Suprapubic skin (tissue), 4 donors: ENCODE measurements around the gene KLHL10. TPM values are rescaled to one million over a fixed set of nuclear protein-coding genes. Genes with fewer than 3 reads are reported as not detected.
"Not testable (repeated sequence)": the region's sequence is repeated elsewhere in the genome, so short reads cannot be mapped to it uniquely, and the experiment has no call there.

Experiments
- DNase-seq, 2 donors: peaks; one replicate each; pipeline ENCODE4 v3.0.0-alpha.2; 2019; ENCODE audit warnings: low spot score in 2 of 2
- H3K27ac ChIP-seq: fragments of 200-600 bp; sonication (generic); one replicate; pipeline ENCODE4 v1.5.1; 2019
- H3K27me3 ChIP-seq: fragments of 200-600 bp; sonication (generic); one replicate; pipeline ENCODE4 v1.5.1; 2019
- H3K36me3 ChIP-seq: fragments of 200-600 bp; sonication (generic); one replicate; pipeline ENCODE4 v1.5.1; 2019
- H3K4me1 ChIP-seq: fragments of 200-600 bp; sonication (generic); one replicate; pipeline ENCODE4 v1.5.1; 2019
- H3K4me3 ChIP-seq: fragments of 200-600 bp; sonication (generic); one replicate; pipeline ENCODE4 v1.5.1; 2019; ENCODE audit warnings: mild to moderate bottlenecking
- H3K9me3 ChIP-seq: fragments of 200-600 bp; sonication (generic); one replicate; pipeline ENCODE4 v1.5.1; 2019
- EP300 ChIP-seq: sonication (generic); formaldehyde crosslinking; IDR thresholded peaks from one replicate; pipeline ENCODE4 v1.6.1; 2017; ENCODE audit warnings: antibody characterized with exemption
- POLR2A ChIP-seq, 2 donors: fragments of 450-650 bp; IDR thresholded peaks; one replicate each; pipeline ENCODE4 v1.6.1; 2017; ENCODE audit warnings: antibody characterized with exemption in 2 of 2, mild to moderate bottlenecking in 2 of 2, moderate library complexity in 2 of 2
- POLR2AphosphoS5 ChIP-seq, 3 donors: sonication (generic); formaldehyde crosslinking; IDR thresholded peaks; one replicate each; pipeline ENCODE4 v1.6.1; 2017; ENCODE audit warnings: antibody characterized with exemption in 3 of 3
- WGBS: methylation state at CpG from one replicate; pipeline ENCODE4 v1.1.5; 2018; 5-methylcytosine and 5-hydroxymethylcytosine counted together
- total RNA-seq, 4 donors: library from RNA; depleted of rRNA; stranded (reverse); fragments of >200 nt; gene quantifications; one replicate each; pipeline ENCODE4 v1.1.0, GENCODE V29; 2016
- TF ChIP-seq, protein P1 (sequence below), 2 donors: fragments of 200-600 bp in 1 of 2; fragments of 450-650 bp in 1 of 2; sonication (generic) in 1 of 2; IDR thresholded peaks; one replicate each; pipeline ENCODE4 v1.5.1; 2016 to 2019; ENCODE audit warnings: antibody characterized with exemption in 2 of 2, mild to moderate bottlenecking in 1 of 2, moderate library complexity in 1 of 2

Gene KLHL10
- total RNA-seq, 4 donors from 2014 or later: 0.30 TPM; not detected in 3

DNA sequence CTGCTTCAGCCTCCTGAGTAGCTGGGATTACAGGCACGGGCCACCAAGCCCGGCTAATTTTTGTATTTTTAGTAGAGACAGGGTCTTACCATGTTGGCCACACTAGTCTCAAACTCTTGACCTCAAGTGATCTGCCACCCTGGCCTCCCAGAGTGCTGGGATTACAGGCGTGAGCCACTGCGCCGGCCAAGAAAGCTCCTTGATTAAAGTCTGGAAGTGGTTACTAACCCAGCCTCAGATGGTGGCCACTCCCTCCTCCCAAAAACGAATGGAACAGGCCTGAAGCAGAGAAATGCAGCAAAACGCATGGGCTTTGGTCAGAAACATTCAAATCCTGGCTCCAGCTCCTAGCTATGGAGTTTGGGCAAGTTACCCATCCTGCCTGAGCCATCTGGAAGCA, 13.5 kb upstream of the KLHL10 start:
- Histone ChIP-seq H3K27ac (no peak overlapping the region), H3K4me1 (no peaks in the 10 kb centered on the region), H3K27me3 (no peaks in the 10 kb centered on the region), H3K9me3 (no peaks in the 10 kb centered on the region), H3K36me3 (peaks cover 43% of the 10 kb centered on the region), H3K4me3 (no peak overlapping the region)
- TF ChIP-seq POLR2A (IDR thresholded peaks at IDR 0.05) (no peak), POLR2AphosphoS5 (IDR thresholded peaks at IDR 0.05) (no peak), EP300 (no peak)
- TF ChIP-seq, protein P1, sequence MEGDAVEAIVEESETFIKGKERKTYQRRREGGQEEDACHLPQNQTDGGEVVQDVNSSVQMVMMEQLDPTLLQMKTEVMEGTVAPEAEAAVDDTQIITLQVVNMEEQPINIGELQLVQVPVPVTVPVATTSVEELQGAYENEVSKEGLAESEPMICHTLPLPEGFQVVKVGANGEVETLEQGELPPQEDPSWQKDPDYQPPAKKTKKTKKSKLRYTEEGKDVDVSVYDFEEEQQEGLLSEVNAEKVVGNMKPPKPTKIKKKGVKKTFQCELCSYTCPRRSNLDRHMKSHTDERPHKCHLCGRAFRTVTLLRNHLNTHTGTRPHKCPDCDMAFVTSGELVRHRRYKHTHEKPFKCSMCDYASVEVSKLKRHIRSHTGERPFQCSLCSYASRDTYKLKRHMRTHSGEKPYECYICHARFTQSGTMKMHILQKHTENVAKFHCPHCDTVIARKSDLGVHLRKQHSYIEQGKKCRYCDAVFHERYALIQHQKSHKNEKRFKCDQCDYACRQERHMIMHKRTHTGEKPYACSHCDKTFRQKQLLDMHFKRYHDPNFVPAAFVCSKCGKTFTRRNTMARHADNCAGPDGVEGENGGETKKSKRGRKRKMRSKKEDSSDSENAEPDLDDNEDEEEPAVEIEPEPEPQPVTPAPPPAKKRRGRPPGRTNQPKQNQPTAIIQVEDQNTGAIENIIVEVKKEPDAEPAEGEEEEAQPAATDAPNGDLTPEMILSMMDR (IDR thresholded peaks at IDR 0.05): no peak
- DNase-seq: no peak
- WGBS: 58% methylated on average over 4 of the region's 7 CpGs

DNA sequence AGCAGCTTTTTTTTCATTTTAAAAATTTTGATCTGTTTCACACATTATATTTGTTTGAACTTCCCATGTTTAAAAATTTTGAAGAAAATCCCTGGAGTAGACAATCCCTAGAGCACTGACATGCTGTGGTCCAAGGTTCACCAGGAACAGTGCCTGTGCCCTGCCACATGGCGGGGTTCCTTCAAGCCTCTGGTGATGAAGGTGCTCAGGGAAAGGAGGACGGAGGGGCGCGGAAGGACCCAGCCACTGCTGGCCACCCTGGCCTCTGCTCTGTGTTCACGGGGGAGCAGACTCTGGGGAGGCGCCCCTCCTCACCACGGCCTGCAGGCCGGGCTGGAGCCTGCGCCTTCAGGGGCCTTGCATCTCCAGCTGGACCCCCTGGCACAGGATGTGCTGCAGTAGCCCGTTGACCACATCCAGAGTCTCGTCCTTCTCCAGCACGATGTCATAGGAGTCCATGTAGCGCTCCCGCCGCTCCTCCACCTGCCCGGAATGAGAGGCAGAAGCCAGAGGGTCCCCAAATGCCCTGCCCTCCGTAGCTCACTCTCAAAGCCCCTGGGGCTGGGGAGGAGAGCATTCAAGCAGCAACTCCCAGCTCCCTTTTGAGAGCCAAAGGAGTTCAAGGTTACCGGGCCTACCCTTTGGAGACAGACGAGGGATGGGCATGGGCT, 12.3 kb upstream of the KLHL10 start:
- no peak for DNase-seq
- Histone ChIP-seq H3K27me3 (no peaks in the 10 kb centered on the region), H3K4me3 (no peak overlapping the region), H3K27ac (no peak overlapping the region), H3K36me3 (peaks cover 49% of the 10 kb centered on the region), H3K9me3 (no peaks in the 10 kb centered on the region), H3K4me1 (no peaks in the 10 kb centered on the region)
- TF ChIP-seq POLR2AphosphoS5 (IDR thresholded peaks at IDR 0.05): no peak
- WGBS: 87% methylated on average over 14 of the region's 19 CpGs

DNA sequence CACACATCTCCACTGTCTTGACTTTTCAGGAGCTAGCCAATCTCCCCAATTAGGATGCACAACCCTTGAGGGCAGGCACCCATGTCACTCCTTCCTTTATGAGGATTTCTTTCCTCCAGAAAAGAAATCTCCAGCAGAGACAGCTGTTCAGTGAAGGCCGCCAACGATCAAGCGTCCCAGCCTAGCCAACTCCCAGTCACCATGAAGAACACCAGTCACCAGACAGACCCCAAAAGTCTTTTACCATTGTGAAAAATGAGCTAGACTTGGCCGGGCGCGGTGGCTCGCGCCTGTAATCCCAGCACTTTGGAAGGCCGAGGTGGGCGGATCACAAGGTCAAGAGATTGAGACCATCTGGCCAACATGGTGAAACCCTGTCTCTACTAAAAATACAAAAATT, 7.7 kb upstream of the KLHL10 start:
- H3K4me3 ChIP-seq, DNase-seq, H3K27me3 ChIP-seq, H3K9me3 ChIP-seq, H3K4me1 ChIP-seq, H3K27ac ChIP-seq: not testable (repeated sequence)
- H3K36me3 ChIP-seq: peaks cover 62% of the 10 kb centered on the region
- 84% methylated on average over 10 of the region's 10 CpGs for WGBS

DNA sequence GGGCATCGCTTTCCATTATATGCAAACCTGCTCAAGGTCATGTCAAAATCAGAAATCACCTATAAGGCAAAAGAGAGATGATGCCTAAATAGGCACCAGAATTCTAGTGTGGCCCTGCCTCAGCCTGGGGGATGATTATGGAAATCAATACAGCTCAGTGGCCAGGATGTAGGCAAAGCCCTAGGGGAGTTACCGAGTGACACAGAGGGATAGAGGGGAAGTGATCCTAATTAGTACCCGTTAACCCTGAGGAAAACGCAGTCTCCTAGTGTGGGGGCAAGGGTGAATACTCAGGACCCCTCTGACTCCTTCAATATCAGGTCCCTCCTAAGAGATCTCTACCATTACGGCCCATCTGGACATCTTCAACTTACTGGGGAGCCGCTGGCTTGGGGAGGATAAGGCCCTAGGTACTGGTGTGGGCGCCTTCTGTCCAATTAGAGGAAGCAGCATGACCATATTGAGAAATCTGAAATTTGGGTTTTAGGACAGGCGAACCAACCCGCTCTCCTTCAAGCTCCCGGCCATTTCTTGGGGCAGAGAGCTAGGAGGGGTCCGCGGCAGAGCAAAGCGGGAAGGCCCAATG, 2.3 kb upstream of the KLHL10 start:
- H3K4me3 ChIP-seq: peak overlapping the region; percentile 95

DNA sequence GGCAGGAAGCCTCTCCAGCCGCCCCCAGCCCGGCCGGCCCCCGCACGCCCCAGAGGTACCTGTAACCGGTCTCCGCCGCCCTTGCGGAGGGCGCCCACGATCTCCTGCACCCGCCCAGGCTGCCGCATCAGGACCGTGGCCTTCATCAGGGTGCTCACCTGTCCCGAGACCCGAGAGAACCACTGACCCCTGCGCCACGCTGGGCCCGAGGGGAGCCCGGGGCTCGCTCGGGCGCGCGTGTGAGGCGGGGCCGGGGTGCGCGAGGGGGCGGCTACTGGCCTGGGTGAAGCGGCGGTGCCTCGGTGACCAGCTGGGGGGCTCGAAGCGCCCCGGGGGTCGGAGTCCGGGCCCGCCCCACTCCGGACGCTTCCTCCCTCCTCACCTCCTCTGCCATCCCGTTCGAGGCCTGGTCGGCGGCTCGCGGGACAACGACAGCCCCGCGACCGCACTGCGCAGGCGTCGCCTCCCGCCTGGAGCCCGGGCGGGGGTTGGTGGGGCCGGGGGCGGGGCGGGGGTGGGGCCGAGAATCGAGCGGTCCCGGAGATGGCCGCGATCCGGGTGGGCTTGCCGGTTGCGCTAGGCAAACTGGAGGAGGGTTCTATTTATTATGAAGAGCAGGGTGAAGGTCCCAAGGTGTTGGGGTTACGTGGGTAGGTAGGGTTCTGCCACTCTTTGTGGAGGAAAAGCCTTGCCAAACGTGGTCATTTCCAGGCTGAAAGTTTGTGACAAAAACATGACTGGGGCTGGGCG, 1.6 kb upstream of the KLHL10 start, which contains the start of gene NT5C3B:
TSS of gene NT5C3B (minus strand) at position 433 of the 750 bp plus-strand sequence. CDS start at position 394, 39 bp downstream.
- WGBS: 0% methylated on average over 11 of the region's 72 CpGs
- Histone ChIP-seq H3K27ac (peak within 1 kb of the TSS; percentile 75), H3K27me3 (no peaks in the 10 kb centered on the region), H3K36me3 (peaks cover 12% of the 10 kb centered on the region), H3K4me3 (peak within 1 kb of the TSS; percentile 95), H3K4me1 (peaks cover 19% of the 10 kb centered on the region), H3K9me3 (no peaks in the 10 kb centered on the region)
- TF ChIP-seq, protein P1 (IDR thresholded peaks at IDR 0.05): no peak
- TF ChIP-seq POLR2AphosphoS5 (IDR thresholded peaks at IDR 0.05) (no peak), EP300 (no peak), POLR2A (IDR thresholded peaks at IDR 0.05) (no peak)
- DNase-seq: no peak

More for the DNA sequence above, 2.3 kb upstream of the KLHL10 start:
- 10% methylated on average over 13 of the region's 13 CpGs for WGBS
- TF ChIP-seq EP300 (no peak), POLR2AphosphoS5 (IDR thresholded peaks at IDR 0.05) (no peak), POLR2A (IDR thresholded peaks at IDR 0.05) (no peak)
- TF ChIP-seq, protein P1 (IDR thresholded peaks at IDR 0.05): no peak
- peaks cover 19% of the 10 kb centered on the region for H3K4me1 ChIP-seq
- no peaks in the 10 kb centered on the region for H3K27me3 ChIP-seq
- peaks cover 18% of the 10 kb centered on the region for H3K36me3 ChIP-seq
- H3K9me3 ChIP-seq: no peaks in the 10 kb centered on the region
- H3K27ac ChIP-seq: peak overlapping the region; percentile 75
- DNase-seq: no peak
